Adrenal gland (tissue), 5 donors: ENCODE data around the gene TMCC1.

Experiments
- CTCF ChIP-seq, 6 experiments: fragments of 450-650 bp in 4 of 6; fragments of 200-600 bp in 2 of 6; sonication (generic) in 1 of 6; IDR thresholded peaks; 1 replicate in 5 of 6; 2 replicates in 1 of 6; pipeline versions ENCODE4 v1.5.1 to v1.8.0; 2016 to 2021; ENCODE audit warnings: antibody characterized with exemption in 6 of 6, mild to moderate bottlenecking in 2 of 6, moderate library complexity in 1 of 6
- POLR2A ChIP-seq, 2 donors: fragments of 450-650 bp; IDR thresholded peaks; one replicate each; pipeline ENCODE4 v1.6.1; 2017; ENCODE audit warnings: antibody characterized with exemption in 2 of 2, mild to moderate bottlenecking in 2 of 2, moderate library complexity in 1 of 2
- donor health status: DM: no; HTN: no; CAD: no.

GRCh38 chr3:129632056-129632455 lies 261.5 kb downstream of the TMCC1 start:
- no peak for TF ChIP-seq CTCF (IDR thresholded peaks at IDR 0.05)
- TF ChIP-seq POLR2A (IDR thresholded peaks at IDR 0.05), result no peak
